Measurements from ENCODE around the gene MBTPS1.

Gene MBTPS1

DNA sequence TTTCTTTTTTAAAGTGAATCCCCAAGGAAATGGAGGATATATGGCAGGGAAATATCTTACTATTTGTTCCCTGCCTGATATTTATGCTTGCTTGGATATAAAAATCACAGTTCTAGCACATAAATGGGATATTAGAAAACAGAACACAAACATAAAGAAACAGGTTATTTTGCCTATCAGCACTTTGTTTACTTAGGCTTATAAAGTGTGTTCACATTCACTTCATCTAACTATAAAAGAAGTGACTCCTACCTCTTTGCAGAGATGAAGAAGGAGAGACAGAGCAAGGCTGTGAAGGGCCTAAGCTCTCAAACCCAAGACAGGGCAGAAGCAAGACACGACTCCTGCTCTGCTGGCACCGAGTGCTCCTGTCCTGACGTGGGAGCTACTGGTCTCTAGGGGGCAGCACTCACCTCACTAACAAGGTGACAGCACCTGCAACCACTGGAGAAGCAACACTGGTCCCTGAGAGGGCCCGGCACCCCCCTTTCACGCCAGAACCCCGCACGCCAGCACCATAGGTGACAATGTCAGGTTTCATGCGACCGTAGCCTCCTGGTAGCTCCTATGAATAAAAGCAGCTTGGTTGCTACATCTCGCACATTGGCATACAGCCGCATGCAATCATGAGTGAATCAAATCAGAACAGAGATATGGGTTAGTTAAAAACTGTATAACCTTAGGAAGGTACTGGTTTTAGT, 32.0 kb downstream of the MBTPS1 start:
- DNase-seq (ENCODE audit: insufficient read length, low spot score) = peak; percentile 66
- peak; percentile 99 for FAIRE-seq
- 0 out of 2 replicates have a peak, but pooled peaks have one; percentile 28 for TF ChIP-seq POU2F2 (IDR thresholded peaks at IDR 0.05; ENCODE audit: low read depth, low read length)
- no peak for TF ChIP-seq TAF1 (IDR thresholded peaks at IDR 0.05; ENCODE audit: low read depth, low read length)

DNA sequence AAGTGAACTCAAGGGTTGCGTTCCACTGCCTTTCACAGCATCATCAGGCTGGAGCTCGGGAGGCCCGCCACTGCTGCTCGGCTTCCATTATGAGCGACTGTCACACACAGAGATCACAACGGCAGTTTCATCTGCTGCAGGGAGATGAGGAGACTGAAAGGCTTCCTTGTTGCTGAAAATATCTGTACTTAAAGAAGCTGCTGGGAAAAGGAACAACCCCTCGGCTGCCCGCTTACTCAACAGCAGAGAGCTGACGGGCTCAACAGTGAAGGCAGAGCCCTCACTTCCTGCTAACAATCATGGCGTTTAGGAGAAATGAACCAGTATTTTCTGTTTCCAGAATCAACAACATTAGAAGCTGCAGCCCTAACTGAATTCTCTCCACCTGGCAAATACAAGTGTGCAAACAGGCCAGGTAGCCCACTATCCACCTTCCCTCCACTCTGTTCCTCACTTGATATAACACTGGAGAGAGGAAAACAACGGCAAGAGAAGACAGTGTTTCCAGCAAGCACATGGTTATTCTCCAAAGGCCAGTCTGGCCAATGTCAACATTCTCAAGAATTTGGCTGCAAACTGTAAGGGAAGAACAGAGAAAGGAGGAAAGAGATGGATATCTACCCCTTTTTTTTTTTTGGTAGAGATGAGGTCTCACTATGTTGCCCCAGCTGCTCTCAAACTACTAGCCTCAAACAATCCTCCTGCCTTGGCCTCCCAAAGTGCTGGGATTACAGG, 33.7 kb downstream of the MBTPS1 start:
- TF ChIP-seq SPI1 (IDR thresholded peaks at IDR 0.05; ENCODE audit: low read depth, low read length) (no peak), POU2F2 (IDR thresholded peaks at IDR 0.05; ENCODE audit: low read depth, low read length) (no peak), POLR2AphosphoS5 (IDR thresholded peaks at IDR 0.05; ENCODE audit: low read depth, low read length) (no peak), PAX5 (IDR thresholded peaks at IDR 0.05; ENCODE audit: insufficient read depth, low read length, severe bottlenecking) (no peak), POLR2A (IDR thresholded peaks at IDR 0.05; ENCODE audit: low read depth, low read length) (no peak), TAF1 (IDR thresholded peaks at IDR 0.05; ENCODE audit: low read depth, low read length) (no peak)
- DNase-seq (ENCODE audit: insufficient read length, low spot score) (no peak), FAIRE-seq (no peak)

DNA sequence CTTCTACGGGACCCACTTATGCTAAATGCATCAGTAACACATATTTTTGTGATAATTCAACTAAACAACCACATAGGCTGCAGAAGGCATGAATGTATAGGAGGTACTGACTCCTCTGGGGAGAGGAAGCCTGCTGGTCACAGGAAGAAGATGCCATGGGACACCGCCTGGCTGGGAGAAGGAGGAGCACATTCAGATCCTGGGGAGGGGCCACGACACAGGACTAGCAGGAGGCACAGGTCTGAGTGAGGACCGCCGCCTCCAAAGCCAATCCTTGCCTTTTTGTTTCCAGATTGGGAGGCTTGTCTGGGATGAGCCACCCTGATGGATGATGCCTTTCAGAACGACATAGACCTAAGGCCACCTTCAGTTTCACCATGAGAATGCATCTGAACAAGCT, 34.6 kb downstream of the MBTPS1 start:
- FAIRE-seq = no peak
- TF ChIP-seq PAX5 (IDR thresholded peaks at IDR 0.05; ENCODE audit: insufficient read depth, low read length, severe bottlenecking) = no peak
- no peak for TF ChIP-seq POLR2AphosphoS5 (IDR thresholded peaks at IDR 0.05; ENCODE audit: low read depth, low read length)
- TF ChIP-seq TAF1 (IDR thresholded peaks at IDR 0.05; ENCODE audit: low read depth, low read length) = no peak
- no peak for TF ChIP-seq POLR2A (IDR thresholded peaks at IDR 0.05; ENCODE audit: low read depth, low read length)
- TF ChIP-seq SPI1 (IDR thresholded peaks at IDR 0.05; ENCODE audit: low read depth, low read length) = no peak
- TF ChIP-seq POU2F2 (IDR thresholded peaks at IDR 0.05; ENCODE audit: low read depth, low read length) = no peak
- no peak for DNase-seq (ENCODE audit: insufficient read length, low spot score)

DNA sequence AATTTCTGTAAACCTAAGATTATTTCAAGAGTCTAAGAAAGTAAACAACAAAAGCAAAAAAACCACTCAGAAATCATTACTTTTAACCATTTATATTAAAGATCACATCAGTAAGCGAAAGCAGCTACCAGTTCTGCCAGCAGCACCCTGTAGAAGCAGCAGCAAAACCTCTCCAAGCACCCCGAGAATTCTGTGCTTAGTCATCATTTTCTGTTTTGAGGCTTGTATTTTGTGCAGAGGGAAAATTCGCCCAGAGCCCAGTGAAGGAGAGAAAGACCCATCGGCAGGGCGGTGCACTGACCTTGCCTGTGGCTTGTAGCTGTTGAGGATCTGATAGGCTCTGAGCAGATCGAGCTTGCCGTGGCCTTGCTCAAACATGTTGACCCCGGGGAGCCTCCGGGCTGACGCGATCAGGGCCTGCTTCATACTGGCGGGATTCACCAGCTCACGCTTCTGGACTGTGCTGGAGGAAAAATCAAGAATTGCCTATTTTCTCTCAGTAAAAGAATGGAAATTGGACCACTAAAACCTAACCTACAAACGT, 35.2 kb downstream of the MBTPS1 start:
- FAIRE-seq (no peak), DNase-seq (ENCODE audit: insufficient read length, low spot score) (no peak)
- TF ChIP-seq POU2F2 (IDR thresholded peaks at IDR 0.05; ENCODE audit: low read depth, low read length) (no peak), SPI1 (IDR thresholded peaks at IDR 0.05; ENCODE audit: low read depth, low read length) (no peak), POLR2AphosphoS5 (IDR thresholded peaks at IDR 0.05; ENCODE audit: low read depth, low read length) (no peak), POLR2A (IDR thresholded peaks at IDR 0.05; ENCODE audit: low read depth, low read length) (no peak), PAX5 (IDR thresholded peaks at IDR 0.05; ENCODE audit: insufficient read depth, low read length, severe bottlenecking) (no peak), TAF1 (IDR thresholded peaks at IDR 0.05; ENCODE audit: low read depth, low read length) (no peak)

DNA sequence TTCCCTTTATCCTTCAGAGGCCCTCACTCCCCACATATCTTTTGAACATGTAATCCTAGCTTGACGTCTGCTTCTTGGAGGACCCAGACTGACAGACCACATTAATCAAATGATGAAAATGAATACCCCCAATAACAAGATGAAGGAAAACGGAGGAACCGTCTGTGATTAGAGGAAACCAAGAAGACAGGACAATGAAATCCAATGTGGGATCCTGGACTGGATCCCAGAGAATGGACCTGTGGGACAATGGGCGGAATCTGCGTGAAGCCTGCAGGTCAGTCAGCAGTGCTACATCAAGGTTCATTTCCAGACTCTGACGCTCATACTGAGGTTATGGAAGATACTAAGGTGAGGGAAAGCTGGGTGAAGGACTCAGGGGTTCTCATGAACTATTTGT, 35.9 kb downstream of the MBTPS1 start:
- TF ChIP-seq POU2F2 (IDR thresholded peaks at IDR 0.05; ENCODE audit: low read depth, low read length) = no peak
- no peak for TF ChIP-seq POLR2AphosphoS5 (IDR thresholded peaks at IDR 0.05; ENCODE audit: low read depth, low read length)
- TF ChIP-seq PAX5 (IDR thresholded peaks at IDR 0.05; ENCODE audit: insufficient read depth, low read length, severe bottlenecking) = no peak
- no peak for TF ChIP-seq POLR2A (IDR thresholded peaks at IDR 0.05; ENCODE audit: low read depth, low read length)
- no peak for TF ChIP-seq SPI1 (IDR thresholded peaks at IDR 0.05; ENCODE audit: low read depth, low read length)
- TF ChIP-seq TAF1 (IDR thresholded peaks at IDR 0.05; ENCODE audit: low read depth, low read length) = no peak
- no peak for FAIRE-seq

DNA sequence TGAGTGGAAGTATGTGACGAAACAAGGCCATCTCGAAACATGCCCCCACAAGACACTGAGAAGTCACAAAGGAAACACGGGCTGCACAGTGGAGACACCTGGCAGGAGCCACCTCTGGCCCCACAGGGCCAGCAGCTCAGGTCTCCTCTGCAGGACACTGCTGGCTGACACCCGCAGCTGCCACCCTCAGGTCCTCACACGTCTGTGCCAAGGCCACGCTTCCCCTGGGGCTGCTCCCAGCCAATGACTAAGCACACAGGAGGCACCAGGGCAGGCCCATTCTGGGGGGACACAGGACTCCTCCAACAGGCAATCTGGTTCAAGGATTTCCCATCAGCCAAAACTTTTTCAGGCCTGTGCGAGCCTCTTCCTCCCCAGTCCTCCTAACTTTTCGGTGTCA, 36.4 kb downstream of the MBTPS1 start:
- TF ChIP-seq POLR2A (IDR thresholded peaks at IDR 0.05; ENCODE audit: low read depth, low read length) (no peak), TAF1 (IDR thresholded peaks at IDR 0.05; ENCODE audit: low read depth, low read length) (no peak), POLR2AphosphoS5 (IDR thresholded peaks at IDR 0.05; ENCODE audit: low read depth, low read length) (no peak), SPI1 (IDR thresholded peaks at IDR 0.05; ENCODE audit: low read depth, low read length) (no peak), POU2F2 (IDR thresholded peaks at IDR 0.05; ENCODE audit: low read depth, low read length) (no peak), PAX5 (IDR thresholded peaks at IDR 0.05; ENCODE audit: insufficient read depth, low read length, severe bottlenecking) (no peak)
- no peak for FAIRE-seq
- no peak for DNase-seq (ENCODE audit: insufficient read length, low spot score)

More for the DNA sequence above, 35.9 kb downstream of the MBTPS1 start:
- no peak for DNase-seq (ENCODE audit: insufficient read length, low spot score)

DNA sequence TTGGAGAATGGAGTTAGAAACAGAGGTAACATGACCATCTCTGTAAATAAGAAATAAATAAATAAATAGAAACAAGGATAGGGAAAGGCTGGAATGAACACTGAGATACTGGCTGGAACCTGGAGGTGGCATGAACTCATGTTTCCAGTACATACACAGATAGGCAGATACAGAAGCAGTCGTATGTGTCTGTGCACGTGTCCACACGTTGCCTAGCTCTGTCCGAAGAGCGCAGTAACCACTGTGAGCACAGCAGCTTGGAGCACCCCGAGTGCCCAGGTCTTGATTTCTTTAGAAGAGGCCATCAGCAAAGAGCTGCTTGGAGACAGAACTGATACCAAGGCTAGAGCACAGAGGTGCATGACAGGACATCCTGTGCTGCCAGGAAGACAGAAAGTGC, 37.1 kb downstream of the MBTPS1 start:
- DNase-seq (ENCODE audit: insufficient read length, low spot score) (no peak), FAIRE-seq (no peak)
- TF ChIP-seq TAF1 (IDR thresholded peaks at IDR 0.05; ENCODE audit: low read depth, low read length) (no peak), POU2F2 (IDR thresholded peaks at IDR 0.05; ENCODE audit: low read depth, low read length) (no peak), POLR2AphosphoS5 (IDR thresholded peaks at IDR 0.05; ENCODE audit: low read depth, low read length) (no peak), PAX5 (IDR thresholded peaks at IDR 0.05; ENCODE audit: insufficient read depth, low read length, severe bottlenecking) (no peak), POLR2A (IDR thresholded peaks at IDR 0.05; ENCODE audit: low read depth, low read length) (no peak), SPI1 (IDR thresholded peaks at IDR 0.05; ENCODE audit: low read depth, low read length) (no peak)

DNA sequence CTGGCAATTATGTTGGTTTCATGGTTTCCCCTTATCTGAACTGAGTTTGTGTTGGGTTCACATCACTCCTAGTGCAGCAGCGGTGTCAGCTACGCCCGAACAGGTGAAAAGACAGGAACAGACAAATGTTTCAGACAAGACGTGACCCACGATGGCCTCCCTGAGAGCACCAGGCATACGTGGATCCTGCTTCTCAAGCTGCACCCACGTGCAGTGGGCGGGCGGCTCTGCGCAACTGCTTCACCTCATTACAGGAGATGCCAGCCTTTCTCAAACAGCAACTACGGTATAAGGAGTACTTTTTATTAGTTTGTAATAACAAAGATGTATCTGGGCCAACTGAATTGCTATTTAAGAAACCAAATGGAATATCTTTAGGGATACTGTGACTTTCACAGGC, 41.4 kb downstream of the MBTPS1 start:
- DNase-seq (ENCODE audit: insufficient read length, low spot score) (no peak), FAIRE-seq (no peak)
- no peak for TF ChIP-seq TAF1 (IDR thresholded peaks at IDR 0.05; ENCODE audit: low read depth, low read length)
- no peak for TF ChIP-seq POLR2A (IDR thresholded peaks at IDR 0.05; ENCODE audit: low read depth, low read length)
- TF ChIP-seq POLR2AphosphoS5 (IDR thresholded peaks at IDR 0.05; ENCODE audit: low read depth, low read length) = no peak
- TF ChIP-seq SPI1 (IDR thresholded peaks at IDR 0.05; ENCODE audit: low read depth, low read length) = no peak
- TF ChIP-seq POU2F2 (IDR thresholded peaks at IDR 0.05; ENCODE audit: low read depth, low read length) = no peak
- no peak for TF ChIP-seq PAX5 (IDR thresholded peaks at IDR 0.05; ENCODE audit: insufficient read depth, low read length, severe bottlenecking)

DNA sequence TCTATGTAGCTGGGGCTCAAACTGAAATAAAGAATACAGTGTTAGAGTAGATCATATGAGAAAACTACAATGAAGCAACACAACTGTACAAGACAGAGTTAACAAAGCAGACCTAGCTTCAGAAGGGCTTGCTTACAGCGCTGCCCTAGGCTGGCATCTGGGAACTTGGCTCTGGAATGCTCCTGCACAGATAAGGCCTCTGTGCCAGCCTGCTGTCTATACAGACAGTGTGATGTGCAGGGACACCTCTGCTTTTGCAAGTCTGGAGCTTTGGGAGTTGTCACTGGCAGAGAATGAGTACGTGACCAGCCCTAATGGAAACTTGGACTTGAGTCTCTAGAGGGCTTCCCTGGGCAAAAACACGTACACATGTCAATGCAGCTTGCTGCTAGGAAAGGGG, 42.0 kb downstream of the MBTPS1 start:
- FAIRE-seq (no peak), DNase-seq (ENCODE audit: insufficient read length, low spot score) (no peak)
- TF ChIP-seq POLR2AphosphoS5 (IDR thresholded peaks at IDR 0.05; ENCODE audit: low read depth, low read length) (no peak), SPI1 (IDR thresholded peaks at IDR 0.05; ENCODE audit: low read depth, low read length) (no peak), TAF1 (IDR thresholded peaks at IDR 0.05; ENCODE audit: low read depth, low read length) (no peak)

Measured in GM12891 (cell line).